Stimulated activated CD4-positive, alpha-beta T cell treated with anti-CD3 and anti-CD28 coated beads, TNF-alpha, amount 100 ng/mL, for 1 hour (primary cell): ENCODE results near the gene RCSD1.

Experiments
- DNase-seq, 3 donors: peaks; one replicate each; pipeline ENCODE4 v3.0.0-alpha.2; 2020; ENCODE audit warnings: low read depth in 3 of 3, low spot score in 1 of 3

RCSD1 gene

DNA sequence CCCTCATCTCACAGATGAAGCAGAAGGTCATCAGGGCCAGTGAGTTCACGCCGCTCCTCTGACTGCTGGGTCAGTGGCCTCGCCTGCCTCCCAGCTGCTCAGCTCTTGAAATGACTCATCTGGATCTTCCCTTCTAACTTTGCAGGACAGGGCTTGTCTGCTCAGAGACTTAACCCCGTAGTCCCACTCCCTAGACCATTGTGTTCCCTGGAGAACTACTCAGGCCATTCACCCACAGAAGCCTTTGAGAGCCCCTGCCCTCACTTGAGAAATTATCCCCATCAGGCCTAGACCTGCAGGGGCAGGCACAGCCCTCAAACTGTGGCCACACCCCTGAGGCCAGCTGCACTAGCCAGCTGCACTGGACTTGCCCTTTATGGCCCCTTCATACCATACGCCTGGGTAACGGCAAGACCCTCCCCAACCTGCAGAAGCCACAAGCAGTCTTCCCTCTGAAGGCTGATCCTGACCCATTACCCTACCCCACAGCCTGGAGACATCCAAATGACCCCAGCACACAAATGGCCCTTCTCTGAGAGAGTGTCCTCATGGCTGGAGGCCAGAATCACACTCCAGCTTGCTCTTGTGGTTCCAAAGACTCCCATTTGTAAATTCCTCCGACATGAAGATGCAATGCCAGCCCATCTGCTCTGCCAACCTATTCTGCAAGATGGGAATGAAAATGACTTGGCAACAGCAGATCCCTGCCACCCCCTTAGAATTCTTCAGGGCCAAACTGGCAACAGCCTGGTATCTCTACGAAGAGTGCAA is 33.2 kb downstream of the RCSD1 start:
- no peak for DNase-seq

DNA sequence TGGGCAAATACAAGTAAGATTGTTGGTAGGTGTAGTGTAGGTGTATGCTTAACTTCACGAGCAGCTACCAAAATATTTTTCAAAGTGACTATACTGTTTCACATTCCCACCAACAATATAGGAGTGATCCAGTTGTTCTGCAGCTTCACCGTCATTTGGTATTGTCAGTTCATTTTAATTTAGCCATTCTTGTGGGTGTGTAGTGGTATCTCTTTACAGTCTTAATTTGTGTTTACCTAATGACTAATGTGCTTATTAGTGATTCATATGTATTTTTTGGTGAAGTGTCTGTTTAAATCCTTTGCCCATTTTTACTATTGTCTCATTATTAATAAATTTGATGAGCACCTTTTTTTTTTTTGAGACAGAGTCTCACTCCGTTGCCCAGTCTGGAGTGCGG is 35.4 kb downstream of the RCSD1 start:
- no peak for DNase-seq

DNA sequence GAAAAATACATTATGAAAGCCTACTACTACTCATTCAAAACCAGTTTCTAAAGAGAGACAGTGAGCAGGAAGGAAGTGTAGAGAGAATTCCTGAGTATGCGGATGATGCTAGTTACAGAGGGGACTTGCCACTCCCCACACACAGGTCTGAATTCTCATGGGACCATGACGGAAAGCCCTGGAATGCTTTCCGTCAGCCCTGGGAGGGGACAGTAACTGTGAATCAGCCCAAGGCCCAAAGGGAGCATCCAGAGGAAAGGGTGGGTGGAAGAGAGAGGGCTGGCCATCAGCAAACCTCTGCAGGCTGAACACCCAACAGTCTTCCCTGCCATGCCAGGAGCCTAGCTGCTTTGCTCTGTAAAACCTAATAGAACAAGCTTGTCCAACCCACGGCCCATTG is 36.4 kb downstream of the RCSD1 start:
- no peak for DNase-seq

DNA sequence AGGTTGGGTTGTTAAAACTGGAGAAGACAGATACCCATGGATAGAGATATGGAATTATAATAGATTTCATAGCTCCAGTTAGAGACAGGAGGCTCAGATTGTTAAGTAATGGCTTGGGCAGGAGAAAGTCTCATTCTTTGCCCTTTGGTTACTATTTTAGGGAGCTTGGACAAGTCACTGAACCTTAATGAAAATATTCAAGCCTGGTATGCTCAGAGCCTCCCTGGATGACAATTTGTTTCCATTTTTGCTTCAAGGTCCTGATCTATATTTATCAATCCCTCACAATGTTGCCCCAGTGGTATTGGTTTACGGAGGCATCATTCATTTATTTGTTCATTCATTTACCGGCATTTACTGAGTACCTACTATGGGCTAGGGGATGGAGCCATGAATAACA is 37.5 kb downstream of the RCSD1 start:
- no peak for DNase-seq

DNA sequence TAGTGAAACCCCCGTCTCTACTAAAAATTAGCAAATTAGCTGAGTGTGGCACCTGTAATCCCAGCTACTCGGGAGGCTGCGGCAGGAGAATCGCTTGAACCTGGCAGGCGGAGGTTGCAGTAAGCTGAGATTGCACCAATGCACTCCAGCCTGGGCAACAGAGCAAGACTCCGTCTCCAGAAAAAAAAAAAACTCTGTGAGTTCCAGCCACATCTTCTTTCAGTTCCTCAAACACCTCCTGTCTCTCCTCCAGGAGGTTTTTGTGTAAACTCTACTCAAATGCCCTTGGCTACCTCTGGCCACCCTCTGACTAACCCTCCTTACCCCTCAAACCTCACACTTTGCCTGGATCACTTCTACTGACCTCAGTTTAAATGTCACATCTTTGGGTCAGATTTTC is 38.1 kb downstream of the RCSD1 start:
- no peak for DNase-seq

DNA sequence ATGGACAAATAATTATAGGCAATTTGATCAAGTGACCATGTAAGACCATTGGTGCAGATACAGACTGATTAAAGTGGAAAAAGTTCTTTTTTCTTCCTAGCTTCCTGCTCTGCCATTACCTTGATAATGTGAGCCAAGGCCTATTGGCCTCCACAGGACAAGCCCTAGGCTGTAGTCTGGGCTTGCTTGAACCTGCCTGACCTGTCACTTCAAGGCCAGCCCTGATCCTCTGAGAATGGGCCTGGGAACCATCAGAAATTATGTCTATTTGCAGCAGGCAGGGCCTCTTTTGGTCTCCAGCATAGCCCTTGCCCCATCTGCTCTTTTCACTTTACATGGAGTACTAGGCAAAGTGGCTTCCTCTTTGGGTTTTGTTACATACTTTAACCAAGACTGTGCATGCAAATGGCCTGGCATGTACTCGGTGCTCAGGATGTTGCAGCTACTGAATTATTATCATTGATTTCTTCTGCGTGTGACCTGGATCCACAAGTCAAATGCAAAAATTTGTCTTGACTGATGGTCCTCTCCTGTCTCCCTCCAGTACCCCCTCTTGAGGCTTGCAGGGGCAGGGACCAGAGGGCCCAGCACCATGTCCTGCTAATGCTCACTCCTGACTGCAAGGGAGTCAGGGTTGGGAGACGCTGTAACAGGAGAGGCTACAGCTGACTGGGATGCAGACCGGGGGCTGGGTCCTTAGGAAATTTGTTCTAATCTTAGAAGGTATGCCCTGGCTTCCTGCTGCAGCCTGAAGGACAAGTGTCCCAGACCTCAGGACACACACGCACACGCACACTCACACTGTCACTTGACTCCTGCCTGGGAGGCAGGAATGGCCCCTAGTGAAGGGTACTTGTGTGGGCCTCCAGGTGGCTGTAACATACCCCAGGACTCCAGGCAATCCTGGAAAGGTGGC is 39.4 kb downstream of the RCSD1 start:
- DNase-seq = no peak

DNA sequence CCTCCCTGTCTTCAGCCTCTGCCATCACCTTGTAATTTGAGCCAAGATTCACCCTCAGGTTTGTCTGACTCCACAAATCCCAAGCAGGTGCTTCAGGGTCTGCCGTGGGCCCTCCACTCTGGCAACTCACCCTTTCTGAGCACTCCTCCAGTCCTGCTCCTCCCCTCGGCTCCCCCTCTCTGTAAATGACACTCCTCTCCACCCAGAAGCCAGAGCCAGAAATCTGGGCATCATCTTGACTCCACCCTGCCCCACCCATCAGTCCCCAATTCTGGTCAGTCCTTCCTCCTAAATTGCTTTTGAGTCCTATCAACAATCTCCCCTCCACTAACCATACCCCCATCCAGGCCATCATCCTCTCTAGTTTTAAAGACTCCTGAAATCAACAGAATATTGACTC is 40.5 kb downstream of the RCSD1 start:
- no peak for DNase-seq

DNA sequence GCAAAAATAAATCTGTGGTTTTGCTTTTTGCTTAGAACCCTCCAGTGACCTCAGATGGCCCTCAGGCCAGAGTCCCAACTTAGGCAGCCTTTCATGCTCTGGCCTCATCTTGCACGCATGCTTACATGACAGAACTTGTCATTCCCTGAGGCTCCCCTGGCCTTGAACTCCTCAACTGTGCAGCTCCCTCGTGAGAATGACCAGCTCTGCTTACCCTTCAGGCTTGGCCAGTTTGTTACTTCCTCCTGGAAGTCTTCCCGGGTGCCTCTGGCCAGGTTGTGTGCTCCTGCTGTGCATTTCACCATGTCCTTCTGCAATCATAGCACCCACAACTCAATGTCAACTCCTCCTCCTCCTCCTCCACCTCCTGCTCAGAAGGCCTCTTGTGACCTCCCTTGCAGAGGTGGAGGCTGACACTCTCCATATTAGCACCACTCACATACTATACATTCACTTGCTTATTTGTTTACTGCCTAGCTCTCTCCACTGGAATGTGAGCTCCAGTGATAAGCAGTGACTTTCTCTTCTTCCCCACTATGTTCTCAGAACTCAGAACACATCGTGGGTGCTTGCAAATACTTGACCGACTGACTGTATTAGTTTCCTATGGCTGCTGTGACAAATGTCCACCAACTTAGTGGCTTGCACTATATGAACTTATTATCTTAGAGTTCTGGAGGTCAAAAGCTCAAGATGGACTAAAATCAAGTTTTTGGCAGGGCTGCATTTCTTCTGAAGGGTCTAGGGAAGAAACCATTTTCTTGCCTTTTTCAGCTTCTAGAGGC is 41.9 kb downstream of the RCSD1 start:
- no peak for DNase-seq

DNA sequence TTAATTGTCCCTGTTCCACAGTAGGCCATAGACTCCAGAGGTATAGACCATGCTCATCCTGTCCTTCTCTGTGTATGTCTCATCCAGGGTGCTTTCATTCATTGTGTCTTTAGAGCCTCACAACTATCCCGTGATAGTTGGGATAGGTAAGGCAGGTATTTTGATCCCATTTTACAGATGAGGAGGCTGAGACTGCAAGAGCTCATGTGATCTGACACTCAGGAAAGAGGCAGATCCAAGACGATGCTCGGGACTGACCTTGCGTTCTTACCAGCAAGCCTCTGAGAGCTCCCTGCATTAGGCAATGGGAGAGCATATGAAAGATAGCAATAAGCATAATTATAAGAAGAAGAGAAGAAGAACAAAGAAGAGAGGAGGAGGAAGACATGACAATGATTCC is 42.8 kb downstream of the RCSD1 start:
- DNase-seq = no peak

DNA sequence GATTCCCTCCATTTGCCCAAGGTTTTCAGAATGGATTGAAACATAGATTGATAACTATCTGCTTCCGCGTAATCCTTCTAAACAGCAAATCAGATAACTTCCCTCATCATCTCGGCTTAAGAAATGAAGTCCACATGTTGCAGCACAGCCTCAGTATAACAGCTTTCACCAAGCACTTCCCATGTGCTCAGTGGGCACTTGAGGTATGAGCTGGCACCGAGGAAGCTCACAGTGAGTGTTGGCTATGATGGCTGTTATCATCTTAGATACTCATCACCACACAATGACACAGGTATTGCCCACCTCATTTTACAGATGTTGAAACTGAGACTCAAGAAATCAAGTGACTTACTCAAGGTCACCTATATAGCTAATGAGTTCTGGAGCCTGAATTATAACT is 43.2 kb downstream of the RCSD1 start:
- DNase-seq = no peak

DNA sequence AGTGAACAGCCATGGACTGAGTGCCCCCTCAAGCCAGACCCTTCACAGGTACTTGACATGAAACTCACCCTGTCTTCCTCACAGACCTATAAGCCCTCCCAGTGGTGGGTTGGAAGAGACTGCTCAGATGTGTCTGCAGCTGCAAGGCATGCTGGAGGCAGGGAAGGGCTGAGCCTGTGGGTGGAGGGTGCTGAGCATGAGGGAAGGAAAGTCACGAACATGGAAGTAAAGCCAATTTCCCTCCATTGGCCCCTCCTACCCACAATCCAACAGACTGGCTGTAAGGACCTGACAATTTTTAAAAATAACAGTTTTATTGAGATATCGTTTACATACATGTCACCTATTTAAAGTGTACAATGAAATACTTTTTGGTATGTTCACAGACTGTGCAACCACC is 44.1 kb downstream of the RCSD1 start:
- DNase-seq = no peak

DNA sequence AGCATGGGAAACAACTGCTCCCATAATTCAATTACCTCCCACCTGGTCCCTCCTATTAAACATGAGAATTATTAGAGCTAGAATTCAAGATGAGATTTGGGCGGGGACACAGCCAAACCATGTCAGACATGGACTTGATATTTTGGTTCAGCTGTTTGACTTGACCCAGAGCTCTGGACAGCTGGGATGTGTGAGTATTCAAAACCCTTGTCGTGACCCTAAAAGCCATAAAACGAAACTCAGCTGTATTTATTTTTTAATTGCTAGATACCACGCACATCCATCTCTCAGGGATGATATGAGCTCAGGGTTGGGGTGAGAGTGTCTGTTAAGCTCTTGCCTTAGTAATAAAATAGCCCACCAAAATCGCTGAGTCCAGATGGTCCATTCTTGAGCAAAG is 45.4 kb downstream of the RCSD1 start:
- no peak for DNase-seq

DNA sequence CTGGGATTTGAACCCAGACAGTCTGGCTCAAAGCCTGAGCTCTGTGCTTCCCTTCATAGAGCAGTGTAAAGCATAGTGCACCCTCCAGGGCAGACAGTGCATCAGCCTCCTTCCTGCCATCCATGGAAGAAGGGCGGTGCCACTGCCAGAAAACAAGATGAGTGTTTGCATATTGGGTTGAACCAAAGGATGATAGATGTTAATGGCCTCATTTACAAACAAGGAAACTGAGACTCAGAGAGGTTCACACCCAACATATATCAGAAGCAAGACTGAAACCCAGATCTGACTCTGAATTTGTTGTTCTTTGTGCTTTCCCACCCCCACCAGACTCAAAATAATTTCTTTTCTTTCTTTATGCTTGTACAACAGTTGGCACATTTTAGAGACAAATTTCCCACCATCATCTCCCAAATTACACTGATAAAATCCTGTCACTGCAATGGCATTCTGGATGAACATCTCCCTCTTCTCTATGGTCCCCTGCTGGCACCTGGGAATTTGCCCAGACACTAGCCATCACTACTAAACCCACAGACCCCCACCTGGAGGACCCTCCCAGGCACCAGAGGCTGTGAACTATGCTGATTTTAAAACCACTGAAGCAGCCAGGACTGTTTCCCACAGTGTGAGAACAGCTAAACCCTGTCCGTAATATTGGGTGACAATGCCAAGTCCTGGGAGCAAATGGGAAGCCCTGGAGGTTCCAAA is 46.3 kb downstream of the RCSD1 start:
- DNase-seq = no peak

DNA sequence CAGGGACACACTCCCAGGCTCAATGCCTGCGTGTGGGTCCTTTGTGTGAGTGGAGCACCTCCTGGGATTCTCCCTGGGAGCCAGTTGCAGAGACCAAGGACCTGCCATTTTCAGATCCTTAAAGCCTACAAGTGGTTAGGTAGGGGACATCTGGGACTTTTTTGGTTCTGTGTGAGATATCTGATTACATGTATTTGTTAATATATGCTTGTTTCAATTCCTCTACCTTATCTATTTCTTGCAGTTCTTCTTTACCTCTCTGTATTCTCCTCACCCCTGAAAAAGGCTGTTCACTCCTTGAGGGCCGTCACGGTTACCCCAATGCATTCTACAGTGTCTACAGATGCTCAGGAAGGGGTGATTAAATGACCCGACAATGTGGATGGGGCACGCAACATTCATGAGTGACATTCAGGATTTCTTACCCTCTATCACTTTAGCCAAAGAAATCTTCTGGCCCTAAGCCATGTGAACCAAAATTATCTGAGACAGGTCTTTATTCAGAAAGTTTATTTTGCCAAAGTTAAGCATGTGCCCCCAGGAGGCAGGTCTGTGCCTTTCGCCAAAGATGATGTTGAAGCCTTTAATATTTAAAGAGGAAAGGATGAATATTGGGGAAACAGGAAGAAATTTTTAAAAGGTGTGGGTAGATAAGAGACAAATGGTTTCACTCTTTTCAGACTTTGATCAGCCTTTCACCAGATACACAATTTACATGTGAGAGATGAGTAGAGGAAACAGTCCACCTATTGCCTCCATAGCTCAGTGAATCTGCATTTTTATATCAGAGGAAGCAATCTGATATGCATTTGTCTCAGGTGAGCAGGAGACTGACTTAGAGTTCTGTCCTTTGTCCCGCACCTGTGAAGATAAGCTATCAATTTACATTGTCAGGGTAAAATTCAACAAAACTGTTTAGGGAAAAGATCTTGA is 47.1 kb downstream of the RCSD1 start:
- DNase-seq = no peak

DNA sequence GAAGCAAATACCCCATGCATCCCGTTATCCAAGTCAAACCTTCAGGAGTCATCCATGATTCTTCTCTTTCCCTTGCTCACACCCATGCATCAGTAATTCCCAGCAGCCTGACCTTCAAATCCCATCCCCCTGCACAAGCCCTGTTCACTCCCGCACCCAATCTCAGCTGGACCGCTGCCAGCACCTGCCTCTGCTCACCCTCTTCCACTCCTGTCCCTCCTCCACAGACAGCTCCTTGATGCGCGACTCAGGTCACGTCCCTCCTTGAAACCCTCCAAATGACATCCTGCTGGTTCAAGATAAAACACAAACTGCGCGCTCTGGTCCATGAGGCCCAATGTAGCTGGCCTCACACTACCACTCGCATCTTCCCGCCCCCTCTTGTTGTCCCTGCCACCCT is 48.4 kb downstream of the RCSD1 start:
- DNase-seq = no peak

DNA sequence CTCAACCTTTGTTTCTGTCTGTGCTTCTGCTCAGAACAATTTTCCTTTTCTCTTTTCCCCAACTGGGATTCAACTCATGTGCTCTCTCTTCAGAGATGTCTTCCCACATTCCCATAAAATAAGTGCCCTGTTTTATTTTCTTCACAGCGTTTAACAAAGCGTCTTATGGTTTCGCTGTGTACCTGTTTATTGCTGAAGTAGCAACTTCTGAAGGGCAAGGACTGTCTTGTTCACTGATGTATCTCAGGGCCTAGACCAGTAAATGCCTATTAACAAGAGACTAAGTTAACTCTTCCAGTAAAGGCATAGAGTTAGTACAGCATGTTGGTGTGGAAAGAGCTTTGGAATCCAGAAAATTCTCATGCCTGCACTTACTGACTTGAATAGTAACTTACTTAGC is 48.8 kb downstream of the RCSD1 start:
- no peak for DNase-seq

DNA sequence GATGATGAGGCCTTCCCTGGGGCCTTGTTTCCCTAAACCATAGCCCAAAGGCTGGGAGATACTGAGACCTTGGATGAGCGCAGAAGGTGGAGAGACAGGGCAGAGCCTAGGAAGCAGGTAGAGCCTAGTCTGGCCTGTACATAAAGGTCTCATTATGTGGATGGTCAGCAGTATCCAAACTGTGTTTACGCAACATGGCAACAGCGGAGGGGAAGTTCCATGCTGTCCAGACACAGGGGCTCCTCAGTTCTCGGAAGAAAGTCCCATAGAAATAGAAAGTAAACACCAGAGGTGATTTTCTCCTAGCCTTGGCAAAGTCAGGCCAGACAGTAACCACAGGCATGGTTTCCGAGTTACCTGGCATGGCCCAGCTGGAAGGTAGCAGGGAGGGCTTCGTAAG is 49.7 kb downstream of the RCSD1 start:
- no peak for DNase-seq

DNA sequence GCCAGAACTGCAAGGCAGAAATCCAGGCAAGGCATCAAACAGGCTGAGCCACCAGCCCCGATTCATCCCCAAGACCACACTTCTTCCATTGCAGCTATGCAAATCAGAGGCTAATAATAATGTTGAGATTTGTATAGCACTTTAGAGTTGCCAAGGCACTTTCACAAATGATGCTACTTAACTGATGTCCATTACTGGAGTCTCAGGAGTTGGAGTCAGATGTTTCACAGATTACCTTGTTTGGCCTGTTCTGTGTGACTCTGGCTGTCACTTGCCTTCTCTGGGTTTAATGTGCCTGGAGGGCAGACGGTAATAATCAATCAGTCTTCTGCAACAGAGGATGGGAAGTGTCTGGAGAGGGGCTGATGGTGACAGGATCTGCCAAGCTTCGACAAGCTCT is 51.0 kb downstream of the RCSD1 start:
- DNase-seq = no peak

DNA sequence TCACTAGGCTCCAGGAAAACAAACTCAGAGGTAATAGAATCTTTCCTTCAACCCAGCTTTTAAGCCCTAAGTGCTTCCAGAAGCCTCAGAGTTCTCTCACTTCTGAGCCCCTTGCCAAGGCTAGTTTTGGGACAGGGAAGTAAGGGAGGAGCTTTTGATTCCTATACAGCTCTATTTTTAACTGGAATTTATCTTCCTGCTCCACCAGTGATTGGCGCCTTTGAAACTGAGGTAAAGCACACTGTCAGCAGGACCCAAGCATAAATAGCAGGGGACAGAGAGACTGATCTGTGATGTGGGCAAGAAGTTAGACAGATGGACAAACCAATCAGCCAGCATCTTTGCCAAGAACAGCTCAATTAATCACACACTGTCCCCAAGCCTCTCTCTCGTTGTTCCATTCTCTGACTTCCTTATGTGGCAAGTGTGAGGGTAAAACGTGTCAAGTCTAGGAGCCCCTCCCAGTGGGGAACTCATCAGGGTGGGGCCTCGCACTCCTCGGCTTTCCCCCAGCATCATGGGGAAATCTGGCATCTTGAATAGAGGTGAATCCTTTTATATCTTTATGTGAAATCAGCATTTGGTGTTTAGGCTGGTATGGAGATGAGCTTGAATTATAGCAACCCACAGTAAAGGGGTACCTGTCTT is 51.5 kb downstream of the RCSD1 start:
- DNase-seq = no peak

DNA sequence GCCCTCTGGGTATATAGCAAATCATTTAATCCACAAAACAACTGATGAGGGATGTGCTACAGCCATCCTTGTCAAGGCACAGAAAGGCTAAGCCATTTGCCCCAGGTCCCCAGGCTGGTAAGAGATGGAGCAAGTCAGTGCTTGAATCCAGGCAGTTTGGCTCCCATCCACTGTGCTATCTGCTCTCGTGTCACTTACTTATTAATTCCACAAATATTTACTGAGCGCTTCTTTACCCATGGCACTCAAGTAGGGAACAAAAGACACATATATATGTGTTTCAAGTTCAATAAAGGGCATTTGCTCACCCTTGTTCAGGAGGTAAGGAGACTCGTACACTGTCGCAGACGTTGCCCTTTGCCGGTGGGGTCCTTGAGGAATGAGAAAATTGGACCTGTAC is 53.2 kb downstream of the RCSD1 start:
- DNase-seq = no peak
